ENCODE measurements around the gene MAFF.

- no peak for TF ChIP-seq EZH2phosphoT487 (IDR thresholded peaks at IDR 0.05; ENCODE audit: borderline replicate concordance, low read length)
- no peak for TF ChIP-seq CTCF (IDR thresholded peaks at IDR 0.05; ENCODE audit: low read depth, low read length, poor library complexity, severe bottlenecking)
Observed at GRCh38 chr22:38207898-38208432, 6.2 kb downstream of the MAFF start.

Data from DOHH2 (cell line).